NCI-H2029 (cell line): ENCODE results near the gene DAAM2.

Experiments
- DNase-seq: peaks from one replicate; lab custom pipeline; 2025; lab: John Stamatoyannopoulos, UW

The DAAM2 gene

GRCh38 chr6:39819228-39819627, 27.1 kb downstream of the DAAM2 start:
- DNase-seq = no peak

GRCh38 chr6:39819676-39820075, 27.5 kb downstream of the DAAM2 start:
- DNase-seq = no peak

DNA sequence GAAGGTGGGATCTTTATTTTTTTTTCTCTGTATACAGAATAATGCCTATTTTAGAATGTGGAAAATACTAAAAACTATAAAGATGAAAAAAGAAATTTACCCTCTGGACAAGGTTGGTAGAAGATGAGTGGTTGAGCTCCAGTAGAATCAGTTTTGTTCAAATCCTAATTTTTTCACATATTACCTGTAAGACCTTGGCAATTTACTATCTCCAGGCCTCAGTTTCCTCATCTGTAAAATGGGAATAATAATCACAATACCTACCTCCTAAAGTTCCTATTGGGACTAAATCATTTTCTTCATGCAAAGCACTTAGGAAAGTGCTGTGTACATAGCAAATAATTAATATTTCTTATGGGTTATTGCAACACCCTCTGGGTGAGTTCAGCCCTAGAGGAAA, 28.4 kb downstream of the DAAM2 start:
- DNase-seq = no peak

DNA sequence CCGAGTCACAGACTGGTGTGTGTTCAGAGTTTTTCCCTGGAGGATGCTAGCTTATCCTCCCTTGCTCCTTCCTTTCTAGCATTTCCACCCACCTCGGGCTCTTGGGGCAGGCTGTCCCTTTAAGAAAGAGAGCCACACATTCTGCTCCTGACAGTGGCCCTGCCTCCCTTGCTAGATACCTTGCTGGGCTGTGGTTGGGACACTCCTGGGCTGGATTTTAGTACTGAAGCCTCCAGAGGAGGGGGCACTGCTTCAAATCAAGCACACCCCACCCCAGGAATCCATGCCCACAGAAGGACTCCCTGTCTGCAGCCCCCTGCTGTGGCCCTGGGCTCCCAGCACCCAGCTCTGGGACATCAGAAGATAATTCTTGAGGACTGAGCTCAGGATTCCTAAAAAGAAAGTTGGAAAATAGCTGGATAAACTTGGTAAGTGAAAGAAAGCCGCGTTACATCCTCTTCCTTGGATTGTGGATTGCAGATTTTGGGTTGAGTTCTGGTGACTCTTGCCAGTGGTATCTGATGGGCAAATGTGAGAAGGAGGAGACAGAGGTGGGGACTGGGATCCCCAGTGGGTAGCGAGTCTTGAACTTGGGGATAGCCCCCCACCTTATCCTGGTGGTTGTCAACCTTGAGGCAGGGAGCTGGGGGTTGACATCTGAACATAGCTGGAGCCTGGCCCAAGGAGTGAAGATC, 29.0 kb downstream of the DAAM2 start:
- no peak for DNase-seq

- no peak for DNase-seq
These were observed 29.8 kb downstream of the DAAM2 start for GRCh38 chr6:39821742-39822532.

DNA sequence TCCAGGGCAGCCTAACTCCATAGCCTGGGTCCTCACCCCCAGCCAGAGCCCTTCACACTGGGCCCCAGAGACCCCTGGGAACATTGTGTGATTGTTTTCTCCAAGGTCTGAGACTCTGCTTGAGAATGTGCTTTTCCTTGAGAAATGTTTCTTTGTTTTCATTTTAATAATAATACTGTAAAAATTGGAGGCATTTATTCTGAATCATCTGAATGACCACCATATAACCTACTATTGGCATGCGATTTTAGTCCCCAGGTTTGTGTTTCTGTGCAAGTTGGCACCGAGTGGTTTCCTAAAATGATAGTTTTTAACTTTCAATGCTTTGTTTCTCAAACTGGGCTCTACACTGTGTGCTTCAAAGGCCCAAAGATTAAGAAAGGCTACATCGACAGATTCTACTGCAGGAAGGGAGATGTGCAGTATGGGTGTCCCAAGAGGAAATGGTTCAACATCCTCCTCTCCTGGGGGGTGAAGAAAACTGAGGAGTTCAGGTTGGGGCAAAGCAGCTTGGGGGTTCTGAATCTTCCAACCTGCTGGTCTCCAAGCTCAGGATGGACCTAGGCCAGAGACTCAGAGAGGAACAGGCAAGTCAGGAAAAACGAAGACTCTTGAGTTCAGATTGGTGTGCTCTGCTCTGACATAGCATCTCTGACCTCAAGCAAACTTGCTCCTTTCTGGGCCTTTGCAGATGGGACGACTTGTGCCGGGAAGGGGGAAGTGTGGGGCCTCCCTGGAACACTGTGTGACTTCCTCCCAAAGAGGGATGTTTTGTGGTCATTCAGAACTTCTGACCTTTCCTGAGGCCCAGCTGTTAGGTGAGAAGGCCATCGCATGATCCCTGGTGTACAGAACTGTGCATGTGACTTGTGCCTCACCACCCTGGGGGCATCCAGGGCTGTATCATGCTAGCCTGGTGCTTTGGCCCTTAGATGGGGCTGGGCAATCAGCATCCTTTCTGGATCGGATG, 31.0 kb downstream of the DAAM2 start:
- no peak for DNase-seq

GRCh38 chr6:39824030-39824926, 32.1 kb downstream of the DAAM2 start:
- DNase-seq = no peak

DNA sequence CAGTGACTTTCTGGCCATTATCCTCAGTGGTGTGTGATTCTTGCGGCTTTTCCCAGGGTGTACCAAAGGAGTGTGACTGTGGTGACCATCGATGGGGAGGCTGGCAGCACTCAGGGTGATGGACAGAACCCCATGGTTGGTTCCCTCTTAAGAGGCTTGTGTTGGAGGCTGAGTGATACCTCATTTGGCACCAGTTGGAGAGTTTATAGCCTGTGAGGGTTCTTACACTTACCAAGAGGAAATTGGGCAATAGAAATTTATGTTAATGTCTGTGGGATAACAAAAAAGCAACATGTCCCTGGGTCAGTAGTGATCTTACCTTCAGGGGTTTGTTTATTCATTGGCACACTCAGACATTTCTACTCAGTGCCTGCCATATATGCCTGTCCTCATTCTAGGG, 37.2 kb downstream of the DAAM2 start:
- DNase-seq = no peak

DNA sequence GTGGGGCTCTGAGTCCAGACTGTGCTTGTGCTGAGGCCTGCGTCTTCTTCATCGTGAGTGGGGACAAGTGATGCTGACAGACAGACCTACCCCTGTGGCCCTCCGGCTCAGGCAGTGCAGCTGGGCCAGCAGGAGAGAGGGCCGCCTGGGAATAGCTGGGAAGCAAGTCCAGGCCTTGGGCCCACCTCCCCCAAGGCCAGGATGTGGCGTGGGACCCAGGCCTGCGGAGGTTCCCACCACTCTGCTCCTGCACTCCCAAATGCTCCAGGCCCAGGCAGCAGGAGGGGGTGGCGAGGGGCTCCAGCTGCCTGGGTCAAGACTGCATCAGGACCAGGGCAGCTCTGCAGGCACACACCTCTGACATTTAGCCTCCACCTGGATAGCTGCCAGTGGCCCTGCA, 38.3 kb downstream of the DAAM2 start:
- no peak for DNase-seq

DNA sequence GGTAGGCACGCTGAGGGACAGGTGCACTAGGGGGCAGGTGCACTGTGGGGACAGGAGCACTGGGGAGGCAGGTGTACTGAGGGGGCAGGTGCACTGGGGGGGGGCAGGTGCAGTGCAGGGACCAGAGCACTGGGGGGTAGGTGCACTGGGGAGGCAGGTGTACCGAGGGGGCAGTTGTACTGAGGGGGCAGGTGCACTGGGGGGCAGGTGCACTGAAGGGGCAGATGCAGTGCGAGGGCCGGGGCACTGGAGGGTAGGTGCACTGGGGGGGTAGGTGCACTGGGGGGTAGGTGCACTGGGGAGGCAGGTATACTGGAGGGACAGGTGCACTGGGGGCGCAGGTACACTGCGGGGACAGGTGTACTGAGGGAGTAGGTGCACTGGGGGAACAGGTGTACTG, 39.5 kb downstream of the DAAM2 start:
- DNase-seq = no peak

- no peak for DNase-seq
These were observed 42.1 kb downstream of the DAAM2 start for GRCh38 chr6:39834278-39834677.

DNA sequence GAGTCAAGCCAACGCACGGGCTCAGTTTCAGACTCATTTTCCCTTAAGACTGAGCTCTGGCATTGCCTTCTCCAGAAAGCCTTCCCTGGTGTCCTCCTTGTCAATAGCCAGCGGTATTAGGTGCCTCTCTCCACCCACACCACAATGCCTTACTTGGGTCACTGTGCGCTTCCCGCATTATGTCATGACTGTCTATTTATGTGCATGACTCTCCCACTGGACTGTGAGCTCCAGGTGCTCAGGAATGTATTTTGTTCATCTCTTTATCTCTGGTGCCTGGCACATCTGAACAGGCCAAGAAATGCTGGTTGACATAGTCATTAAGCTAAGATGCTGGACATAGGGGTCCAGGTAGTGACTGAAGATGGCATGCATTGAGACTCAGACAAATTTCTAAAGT, 42.7 kb downstream of the DAAM2 start:
- no peak for DNase-seq

DNA sequence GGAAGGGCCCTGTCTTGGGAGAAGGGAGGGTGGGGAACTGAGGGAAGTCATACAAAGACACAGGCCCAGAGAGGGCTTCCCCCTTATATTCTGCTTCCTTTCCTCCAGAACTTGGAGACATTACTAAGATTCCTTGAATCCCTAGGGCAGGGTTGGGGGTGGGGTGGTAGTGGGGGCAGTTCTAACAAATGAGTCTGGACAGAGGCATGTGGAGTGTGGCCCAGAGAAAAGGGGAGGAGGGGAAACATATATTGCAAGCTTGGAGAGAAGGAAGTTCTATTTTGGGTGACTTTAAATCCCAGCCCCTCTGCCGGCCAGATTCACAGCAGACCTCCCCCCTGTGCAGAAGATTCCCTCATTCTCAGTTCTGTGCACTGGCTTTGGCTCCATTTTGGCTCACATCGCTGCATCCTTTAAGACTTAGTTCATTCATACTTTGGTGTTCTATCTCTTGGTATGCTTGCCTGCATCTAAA, 43.7 kb downstream of the DAAM2 start:
- DNase-seq = no peak

DNA sequence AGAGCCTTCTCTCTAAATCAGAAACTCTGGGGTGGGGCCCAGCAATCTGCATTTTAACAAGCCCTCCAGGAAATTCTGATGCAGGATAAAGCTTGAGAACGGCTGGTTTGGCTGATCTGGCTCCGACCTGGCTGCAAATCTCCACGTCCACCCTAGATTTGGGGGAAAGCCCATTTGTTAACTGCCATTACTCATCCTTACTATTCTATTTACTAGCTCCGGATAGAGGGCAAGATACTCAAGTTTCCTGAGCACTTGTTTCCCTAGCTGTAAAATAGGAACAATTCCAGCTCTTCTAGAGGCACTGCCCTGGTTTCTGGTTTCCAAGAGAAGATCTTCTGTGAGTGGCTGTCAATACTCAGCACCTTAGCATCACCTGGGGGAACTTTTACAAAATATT, 44.4 kb downstream of the DAAM2 start:
- no peak for DNase-seq

DNA sequence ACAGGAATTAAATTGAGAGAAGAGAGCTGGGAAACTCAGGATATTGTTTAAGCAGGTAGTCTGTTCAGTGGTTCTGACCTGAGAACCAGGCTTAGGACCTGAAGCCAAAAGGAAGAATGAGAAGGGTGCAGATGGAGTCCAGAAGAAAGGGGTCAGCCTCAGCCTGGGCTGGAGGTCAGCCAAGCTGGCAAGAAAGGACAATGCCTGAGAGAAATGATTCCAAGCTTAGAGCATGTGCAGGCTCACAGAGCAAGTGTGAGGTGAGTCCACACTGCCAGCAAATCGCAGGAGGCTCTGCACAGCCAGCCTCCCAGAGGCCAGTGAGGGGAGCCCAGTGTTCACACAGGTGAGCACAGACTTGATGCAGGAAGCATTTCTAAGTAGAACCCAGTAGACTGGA, 47.3 kb downstream of the DAAM2 start:
- no peak for DNase-seq

DNA sequence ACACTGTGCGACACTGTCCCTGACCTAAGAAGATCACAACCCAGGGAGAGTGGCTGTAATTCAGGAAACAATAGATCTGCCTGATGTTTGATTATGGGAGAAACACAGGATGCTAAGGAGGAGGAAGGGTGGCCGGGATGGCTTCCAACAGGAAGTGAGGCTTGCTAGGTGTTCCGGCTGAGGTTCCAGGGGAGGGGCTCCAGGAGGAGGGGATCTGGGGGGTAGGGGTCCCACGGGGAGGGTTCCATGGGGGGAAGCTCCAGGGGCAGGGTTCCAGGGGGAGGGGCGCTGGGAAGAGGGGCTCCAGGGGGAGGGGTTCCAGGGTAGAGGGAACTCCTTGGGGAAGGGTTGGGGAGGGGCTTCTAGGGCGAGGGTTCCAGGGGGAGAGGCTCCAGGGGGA, 48.6 kb downstream of the DAAM2 start:
- peak; percentile 75 for DNase-seq

- peak; percentile 59 for DNase-seq
These were observed 49.1 kb downstream of the DAAM2 start for GRCh38 chr6:39841291-39841690.

DNA sequence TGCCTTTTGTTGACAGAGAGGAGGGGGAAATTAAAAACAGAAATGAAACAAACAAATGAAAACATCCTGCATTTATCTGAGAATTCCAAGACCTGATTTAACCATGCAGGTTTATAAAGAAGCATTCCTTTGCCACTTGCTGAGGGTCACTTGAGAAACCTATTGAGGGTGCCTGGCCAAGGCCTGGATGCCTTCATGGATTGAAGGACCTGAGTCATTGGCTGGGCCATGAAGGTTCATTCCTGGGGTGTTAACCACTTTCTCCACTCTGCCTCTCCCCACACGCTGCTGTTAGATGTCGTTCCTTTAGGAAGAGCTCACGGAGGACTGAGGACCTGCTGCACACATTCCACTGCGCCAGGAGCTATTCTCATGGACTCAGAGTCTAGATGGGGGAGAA, 49.7 kb downstream of the DAAM2 start:
- DNase-seq = no peak

- DNase-seq = no peak
These were observed 51.3 kb downstream of the DAAM2 start for GRCh38 chr6:39843305-39844020.

DNA sequence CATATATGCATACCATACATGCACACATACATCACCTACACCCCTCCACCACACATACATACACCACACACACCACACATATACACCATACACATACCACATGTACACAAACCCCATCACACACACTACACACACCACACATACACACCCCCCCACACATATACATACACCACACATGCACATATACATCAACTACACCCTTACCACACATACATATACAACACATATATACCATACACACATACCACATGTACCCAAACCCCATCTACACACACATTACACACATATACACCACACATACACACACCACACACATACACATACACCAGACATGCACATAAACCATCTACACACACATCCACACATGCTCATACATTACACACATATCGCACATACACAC, 52.7 kb downstream of the DAAM2 start:
- DNase-seq = no peak

GRCh38 chr6:39847221-39847620, 55.0 kb downstream of the DAAM2 start:
- DNase-seq = no peak
